HL-60/S4 (cell line): ENCODE measurements around the gene IER3.
"Not testable (repeated sequence)": the region's sequence is repeated elsewhere in the genome, so short reads cannot be mapped to it uniquely, and the experiment has no call there.

Experiments
- in situ Hi-C: fragments of 300-500 bp; cut with MboI; formaldehyde crosslinking; loops from 2 replicates; pipeline ENCODE4 v1.14.3; 2022; ENCODE audit warnings: low sequenced_read_pairs

The IER3 gene

DNA sequence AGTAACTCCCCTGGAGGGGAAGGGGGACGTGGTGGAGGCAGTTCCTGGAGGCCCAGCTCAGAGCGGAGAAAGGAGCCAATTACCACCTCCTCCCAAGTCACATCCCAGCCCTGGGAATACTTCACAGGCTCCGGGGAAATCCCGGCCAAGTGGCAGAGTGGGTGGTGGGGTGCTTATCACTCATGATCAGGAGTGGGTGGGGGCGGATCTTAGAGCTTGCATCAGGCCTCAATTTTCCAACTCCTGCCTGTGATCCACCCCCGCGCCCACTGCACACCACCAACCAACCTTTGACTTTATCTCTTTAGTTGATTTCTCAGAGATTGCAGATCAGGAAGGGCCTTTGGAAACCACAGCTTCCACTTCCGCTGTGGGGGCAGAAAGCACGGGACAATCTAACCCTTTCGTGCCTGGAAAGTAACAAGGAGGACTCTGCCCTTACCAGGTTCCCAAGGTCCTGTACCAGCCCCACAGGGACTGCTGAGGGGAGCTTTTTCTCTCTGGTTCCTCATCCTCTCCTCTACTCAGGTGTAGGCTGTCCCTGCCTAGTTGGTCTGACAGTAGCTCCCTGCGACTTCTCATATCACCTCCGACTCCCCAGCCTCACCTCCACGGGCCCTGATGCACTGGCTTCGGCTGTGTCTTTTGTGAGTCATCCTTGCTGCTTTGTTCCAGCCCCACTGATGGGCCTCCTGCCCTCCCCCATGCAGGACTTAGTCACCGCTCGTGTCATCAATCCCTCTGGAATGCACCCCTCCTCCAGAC, 24.9 kb upstream of the IER3 start:
- in situ Hi-C loops, result no loop called here

DNA sequence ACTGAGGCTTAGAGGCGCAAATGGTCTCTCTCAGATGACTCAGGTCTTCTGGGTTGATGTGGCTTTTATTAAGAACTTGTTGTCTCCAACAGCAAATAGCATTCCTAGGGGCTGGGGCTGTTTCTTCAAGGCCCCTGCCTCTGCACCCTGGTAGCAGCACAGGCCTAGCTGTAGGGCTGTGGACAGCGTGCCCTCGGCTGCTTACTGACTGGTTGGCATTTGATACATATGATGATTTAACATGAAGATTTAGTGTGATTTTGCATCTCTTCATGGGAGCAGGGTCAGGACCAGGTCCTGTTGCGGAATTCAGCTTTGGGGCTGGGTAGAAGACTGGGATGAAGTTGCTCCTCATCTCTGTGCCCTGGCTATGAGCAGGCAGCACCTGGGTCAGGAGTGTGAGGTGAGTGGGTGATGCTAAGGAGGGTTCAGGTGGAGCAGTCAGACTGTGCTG, 24.3 kb upstream of the IER3 start:
- in situ Hi-C loops, result no loop called here

DNA sequence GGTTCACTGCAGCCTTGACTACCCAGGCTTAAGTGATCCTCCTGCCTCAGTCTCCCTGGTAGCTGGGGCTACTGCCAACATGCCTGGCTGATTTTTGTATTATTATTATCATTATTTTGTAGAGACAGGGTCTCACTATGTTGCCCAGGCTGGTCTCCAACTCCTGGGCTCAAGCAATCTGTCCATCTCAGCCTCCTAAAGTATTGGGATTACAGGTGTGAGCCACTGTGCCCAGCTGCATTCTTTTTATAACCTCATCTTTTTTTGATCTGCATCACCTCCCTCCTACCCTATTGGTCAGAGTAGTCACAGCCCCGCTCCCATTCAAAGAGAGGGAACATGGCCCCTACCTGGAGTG, 23.6 kb upstream of the IER3 start:
- in situ Hi-C loops, result no loop called here

DNA sequence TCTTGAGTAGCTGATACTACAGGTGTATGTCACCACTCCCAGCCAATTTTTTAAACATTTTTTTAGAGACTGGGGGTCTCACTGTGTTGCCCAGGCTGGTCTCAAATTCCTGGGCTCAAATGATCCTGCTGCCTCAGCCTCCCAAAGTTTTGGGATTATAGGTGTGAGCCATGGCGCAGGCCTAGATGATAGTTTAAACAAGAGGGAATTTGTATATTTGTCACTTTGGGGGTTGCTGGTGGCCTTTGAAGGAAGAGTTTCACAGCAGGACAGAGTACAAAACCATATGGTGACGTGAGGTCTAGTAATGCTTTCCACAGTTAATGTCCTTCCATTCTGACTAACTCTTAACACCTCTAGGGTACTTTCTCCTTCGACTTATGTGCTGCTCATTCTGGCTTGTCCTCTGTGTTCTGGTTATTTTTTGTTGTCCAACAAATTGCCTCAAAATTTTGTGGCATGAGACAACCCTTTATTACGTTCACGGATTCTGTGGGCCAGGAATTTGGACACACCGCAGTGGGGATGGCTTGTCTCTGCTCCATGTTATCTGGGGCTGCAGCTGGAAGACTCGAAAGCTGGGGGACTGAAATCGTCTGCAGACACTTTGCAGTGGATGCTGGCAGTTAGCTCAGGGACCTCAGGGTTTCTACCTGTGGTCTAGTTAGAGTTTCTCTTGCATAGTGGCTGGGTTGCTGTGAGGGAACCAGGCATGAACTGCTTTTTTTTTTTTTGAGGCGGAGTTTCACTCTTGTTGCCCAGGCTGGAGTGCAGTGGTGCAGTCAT, 23.0 kb upstream of the IER3 start:
- in situ Hi-C loops, result no loop called here

DNA sequence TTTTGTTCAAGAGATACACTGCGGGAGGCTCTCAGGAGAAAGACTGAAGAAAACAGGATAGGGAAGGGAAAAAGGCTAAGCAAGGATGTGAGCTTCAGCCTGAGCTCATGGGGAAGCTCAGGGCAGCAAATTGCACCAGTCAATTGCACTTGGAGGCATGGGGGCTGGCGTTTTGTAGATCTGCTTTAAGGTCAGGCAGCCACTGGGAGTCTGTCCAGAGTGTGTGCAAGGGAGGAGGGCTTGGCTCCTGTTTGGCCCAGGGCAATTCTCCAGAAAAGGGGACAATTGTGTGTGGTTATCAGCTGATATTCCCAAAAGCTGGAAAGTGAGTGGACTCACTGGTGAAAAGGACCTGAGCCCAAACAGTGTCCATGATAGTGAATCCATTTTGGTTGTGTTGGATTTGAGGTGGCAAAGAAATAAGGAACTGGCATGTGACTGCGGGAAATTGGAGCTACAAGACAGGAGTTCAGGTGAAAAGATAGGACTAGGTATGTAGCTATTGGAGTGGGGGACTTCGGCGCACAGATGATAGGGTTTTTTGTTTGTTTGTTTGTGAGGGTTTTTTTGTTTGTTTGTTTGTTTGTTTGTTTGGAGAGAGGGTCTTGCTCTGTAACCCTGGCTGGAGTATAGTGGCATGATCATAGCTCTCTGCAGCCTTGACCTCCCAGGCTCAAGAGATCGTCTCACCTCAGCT, 22.3 kb upstream of the IER3 start:
- in situ Hi-C loops, result no loop called here

DNA sequence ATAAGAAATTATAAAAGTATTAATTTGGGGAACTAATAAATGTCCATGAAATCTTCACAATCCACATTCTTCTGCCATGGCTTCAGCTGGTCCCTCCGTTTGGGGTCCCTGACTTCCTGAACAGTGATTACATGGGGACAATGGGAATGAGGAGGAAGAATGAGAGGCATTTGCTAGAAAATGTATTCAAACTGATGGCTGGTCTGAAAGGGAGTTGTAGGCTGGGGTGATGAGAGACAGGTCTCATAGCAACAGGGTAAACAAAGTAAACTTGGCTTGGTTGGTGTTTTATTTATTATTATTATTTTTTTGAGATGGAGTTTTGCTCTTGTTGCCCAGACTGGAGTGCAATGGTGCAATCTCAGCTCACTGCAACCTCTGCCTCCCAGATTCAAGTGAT, 21.1 kb upstream of the IER3 start:
- in situ Hi-C loops, result not testable (repeated sequence)

DNA sequence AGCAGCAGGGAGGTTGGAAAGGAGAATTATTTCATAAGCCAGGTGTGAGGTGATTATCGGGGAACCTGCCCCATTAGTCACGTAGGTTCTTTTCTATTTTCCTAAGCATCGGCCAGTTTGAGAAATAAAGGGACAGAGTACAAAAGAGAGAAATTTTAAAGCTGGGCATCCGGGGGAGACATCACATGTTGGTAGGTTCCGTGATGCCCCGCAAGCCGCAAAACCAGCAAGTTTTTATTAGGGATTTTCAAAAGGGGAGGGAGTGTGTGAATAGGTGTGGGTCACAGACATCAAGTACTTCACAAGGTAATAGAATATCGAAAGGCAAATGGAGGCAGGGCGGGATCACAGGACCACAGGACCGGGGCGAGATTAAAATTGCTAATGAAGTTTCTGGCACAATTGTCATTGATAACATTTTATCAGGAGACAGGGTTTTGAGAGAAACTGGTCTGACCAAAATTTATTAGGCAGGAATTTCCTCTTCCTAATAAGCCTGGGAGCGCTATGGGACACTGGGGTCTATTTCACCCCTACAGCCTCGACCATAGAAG, 20.2 kb upstream of the IER3 start:
- in situ Hi-C loops, result not testable (repeated sequence)

DNA sequence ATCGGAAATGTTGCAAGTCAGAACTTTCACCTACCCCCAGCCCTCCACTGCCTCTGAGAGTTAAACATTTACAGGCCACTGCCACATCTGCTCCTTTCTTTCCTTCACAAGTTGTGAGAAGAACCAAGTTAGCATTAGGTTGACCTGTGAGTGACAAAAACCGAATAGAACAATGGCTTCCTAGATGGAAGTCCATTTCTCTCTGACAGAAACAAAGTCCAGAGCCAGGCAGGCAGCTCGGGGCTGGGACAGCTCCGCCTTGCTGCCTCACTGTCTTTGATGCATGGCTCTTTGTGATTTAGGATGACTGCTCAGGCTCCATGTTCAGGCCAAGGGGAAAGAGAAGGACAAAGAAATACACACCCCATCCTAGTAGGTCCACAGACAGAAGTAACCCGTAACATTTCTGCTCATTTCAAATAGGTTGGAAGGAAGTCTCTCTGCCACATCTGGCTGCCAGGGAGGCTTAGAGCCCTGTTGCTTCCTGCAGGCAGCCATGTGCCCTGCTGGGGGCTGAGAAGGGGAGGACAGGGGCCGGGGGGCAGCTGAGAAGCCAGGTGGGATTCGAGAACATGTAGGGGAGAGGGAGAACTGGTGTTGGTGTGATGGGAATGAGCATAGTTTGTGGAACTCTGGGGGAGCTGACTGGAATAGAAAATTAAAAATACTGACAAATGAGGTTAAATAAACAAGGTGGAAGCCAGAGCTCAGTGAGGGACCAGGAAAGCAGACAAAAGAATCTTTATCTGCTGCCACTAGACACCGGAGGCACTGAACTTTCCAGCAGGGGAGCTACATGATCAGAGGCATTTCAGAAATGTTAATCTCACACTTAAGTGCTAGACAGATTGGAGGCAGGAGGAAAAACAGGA, 19.5 kb upstream of the IER3 start:
- in situ Hi-C loops, result no loop called here

DNA sequence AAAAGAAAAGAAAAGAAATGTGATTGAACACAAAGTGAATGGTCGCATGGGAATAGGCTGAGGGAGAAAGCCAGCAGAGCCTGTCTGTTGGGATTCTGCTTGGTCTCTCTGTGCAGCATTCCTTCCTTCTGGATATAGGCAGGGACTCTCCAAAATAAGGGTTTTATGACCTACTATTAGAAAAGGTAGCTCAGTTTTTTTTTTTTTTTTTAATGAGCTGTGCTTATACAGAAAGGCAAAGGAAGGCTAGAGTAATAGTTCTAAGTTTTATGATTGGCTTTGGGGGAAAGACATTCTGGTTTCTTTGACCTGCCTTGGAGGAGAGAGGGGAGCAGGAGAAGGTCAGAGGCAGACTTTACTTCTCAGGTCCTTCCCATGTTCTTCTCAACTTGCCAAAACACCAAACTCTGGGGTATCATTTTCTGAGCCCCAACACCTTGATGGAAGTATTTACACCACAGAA, 18.8 kb upstream of the IER3 start:
- in situ Hi-C loops, result no loop called here

DNA sequence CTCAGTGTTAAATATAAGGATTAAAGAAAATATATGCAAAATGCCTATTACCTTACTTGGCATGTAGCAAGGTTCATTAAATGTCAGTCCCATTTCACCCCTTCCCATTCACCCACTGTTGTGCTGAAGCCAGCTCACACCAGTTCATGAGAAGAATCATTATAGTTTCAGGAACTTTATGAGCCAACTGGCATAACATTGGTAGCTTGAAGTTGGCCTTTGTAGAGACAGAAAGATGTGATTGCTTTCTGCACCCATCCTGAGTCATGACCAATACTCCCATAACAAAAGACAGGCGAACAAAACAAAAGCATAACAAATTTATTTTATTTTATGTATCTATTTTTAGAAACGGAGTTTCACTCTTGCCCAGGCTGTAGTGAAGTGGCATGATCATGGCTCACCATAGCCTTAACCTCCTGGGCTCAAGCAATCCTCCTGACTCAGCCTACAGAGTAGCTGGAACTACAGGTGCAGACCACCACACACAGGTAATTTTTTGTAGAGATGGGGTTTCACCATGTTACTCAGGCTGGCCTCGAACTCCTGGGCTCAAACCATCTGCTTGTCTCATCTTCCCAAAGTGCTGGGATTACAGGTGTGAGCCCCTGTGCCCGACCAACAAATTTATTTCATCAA, 17.6 kb upstream of the IER3 start:
- in situ Hi-C loops, result no loop called here

DNA sequence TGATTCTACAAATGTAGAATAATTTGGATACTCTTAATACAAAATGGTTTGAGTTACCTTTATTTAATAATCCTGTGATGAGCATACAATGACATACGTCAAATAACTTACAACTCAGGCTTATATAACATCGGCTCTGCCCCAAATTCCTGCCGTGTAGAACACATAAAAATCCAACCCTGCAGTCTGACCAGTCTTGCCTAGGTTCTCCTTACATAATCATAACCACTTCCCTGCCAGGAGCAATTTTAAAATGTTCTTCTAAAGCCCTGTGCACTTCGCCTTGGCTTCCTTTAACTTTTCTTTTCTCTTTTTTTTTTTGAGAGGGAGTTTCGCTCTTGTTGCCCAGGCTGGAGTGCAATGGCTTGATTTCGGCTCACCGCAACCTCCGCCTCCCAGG, 16.2 kb upstream of the IER3 start:
- in situ Hi-C loops, result no loop called here

DNA sequence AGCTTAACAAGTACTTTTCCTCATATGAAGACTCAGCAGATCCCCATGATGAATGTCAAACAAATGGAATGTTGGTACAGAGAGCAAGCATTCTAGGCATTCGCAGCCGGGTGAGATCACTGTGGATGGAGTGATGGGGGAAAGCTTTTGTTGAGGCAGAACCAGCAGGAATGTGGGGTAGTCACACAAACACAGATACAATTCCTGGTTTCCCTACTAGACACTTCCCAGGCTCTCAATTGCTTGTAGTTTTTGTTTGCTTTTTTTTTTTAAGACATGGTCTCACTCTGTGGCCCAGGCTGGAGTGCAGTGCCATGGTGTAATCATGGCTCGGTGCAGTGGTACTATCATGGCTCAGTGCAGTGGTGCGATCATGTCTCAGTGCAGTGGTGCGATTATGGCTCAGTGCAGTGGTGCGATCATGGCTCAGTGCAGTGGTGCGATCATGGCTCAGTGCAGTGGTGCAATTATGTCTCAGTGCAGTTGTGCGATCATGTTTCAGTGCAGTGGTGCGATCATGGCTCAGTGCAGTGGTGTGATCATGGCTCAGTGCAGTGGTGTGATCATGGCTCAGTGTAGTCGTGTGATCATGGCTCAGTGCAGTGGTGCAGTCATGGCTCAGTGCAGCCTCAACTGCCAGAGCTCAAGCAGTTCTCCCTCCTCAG, 15.4 kb upstream of the IER3 start:
- in situ Hi-C loops, result no loop called here

DNA sequence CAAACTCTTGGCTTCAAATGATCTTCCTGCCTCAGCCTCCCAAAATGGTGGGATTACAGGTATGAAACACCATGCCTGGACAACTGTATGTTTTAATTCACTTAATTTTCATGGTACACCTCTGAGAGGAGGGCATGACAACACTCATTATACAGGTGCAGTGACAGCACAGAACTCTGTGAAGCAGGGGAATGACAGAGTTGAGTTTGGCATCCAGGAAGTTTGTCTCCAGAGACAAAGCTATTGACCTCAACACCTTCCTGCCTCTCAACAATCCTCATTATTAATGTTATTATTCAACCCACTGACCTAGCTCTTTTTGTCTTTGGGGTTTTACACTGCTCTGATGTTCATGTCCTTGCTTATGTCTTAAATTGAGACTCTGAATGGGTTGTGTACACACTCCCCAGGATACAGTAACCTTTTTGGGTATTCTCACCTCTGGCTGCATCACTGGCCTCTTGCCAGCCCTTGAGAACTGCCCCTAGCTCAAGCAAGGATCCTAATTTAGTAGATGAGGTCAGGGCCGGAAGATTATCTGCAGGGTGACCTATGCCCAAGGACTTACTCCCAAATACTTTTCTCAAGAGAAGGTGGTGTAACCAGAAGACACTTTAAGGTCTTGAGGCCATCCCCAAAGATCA, 13.0 kb upstream of the IER3 start:
- in situ Hi-C loops, result no loop called here

DNA sequence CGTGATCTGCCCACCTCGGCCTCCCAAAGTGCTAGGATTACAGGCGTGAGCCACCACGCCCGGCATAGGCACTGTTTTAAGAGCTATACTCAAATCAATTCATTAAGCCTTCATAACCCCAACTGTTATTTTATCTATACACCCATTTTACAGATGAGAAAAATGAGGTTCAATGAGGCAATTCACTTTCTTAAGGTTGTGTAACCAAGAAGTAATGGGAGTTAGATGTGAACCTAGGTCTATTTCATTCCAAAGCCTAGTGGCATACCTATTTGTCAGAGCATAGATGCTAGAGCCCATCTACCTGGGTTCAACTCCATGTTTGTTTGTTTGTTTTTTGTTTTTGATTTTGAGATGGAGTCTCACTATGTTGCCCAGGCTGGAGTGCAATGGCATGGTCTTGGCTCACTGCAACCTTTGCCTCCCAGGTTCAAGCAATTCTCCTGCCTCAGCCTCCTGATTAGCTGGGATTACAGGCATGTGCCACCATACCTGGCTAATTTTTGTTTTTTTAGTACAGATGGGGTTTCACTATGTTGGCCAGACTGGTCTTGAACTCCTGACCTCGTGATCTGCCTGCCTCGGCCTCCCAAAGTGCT, 12.2 kb upstream of the IER3 start:
- in situ Hi-C loops, result not testable (repeated sequence)

DNA sequence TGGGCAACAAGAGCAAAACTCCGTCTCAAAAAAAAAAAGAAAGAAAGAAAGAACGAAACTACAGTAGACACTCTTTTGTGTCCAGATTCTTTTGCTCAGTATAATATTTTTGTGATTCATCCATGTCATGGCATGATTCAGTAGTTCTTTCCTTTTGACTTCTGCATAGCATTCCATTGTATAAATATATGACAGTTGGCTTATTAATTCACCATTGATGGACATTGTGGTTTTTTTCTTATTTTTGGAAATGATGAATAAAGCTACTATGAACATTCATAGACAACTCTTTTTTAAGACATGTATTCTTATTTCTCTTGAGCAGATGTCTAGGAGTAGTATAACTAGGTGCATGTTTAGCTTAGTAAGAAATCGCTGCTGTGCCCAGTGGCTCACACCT, 10.3 kb upstream of the IER3 start:
- in situ Hi-C loops, result no loop called here

DNA sequence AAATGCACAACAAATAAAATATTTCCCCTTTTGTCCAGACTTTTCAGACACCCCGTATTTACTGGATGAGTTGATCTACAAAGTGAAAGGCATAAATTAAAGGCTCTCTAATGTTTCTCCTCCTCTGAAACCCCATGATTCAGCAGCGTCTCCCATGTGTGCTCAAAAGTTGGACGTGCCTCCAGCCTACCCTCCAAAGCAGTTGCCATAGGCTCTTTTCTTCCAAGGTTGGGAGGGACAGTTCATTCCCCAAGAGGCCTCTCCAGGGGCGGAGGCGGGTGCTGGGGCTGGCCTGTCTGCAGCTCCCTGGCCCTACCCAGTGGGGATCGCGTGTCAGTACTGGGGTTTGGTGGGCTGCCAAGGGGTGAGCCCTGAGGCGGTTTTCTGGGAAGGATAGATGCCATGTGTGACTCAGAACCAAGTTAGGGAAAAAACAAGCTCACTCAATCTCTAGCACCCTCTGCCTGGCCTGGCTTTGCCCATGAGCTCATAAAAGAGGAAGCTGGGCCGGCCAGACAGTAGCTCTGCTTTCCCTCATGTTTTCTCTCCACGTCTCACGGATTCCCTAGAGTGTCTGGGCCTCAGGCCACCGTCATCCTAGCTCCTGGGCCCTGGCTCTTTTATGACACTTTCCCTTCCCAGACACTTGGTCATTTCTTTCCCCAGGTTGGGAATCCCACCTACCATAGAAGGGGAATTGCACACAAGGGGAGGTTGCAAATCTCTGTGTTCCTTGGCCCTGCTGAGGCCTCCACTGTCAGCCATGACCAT, 8.0 kb upstream of the IER3 start:
- in situ Hi-C loops, result no loop called here

DNA sequence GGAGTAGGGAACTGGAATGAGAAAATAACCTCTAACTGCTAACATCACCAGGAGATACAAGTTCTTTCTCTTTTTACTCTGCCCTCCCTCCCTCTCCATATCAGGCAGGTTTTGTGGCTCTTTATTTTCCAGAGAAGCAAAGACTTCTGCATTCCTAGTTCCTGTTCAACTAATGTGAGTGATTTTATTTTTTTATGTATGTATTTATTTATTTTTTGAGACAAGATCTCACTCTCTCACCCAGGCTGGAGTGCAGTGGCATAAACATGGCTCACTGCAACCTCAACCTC, 6.0 kb upstream of the IER3 start:
- in situ Hi-C loops, result no loop called here
